ENCODE results near the gene CDHR1. TPM values are rescaled to one million over a fixed set of nuclear protein-coding genes. Genes with fewer than 3 reads are reported as not detected.

CDHR1 gene
- polyA plus RNA-seq, 1 of the 3 experiments (the other 2 are of a cell fraction), result 0.02 TPM

GRCh38 chr10:84205853-84206525 lies 11.7 kb downstream of the CDHR1 start:
- TF ChIP-seq IRF3 (IDR thresholded peaks at IDR 0.05; ENCODE audit: low read depth, low read length) (no peak), CHD2 (IDR thresholded peaks at IDR 0.05; ENCODE audit: low read length, partially characterized antibody) (no peak), EP300 (IDR thresholded peaks at IDR 0.05; ENCODE audit: borderline replicate concordance in 1 of 2, low read depth in 1 of 2, low read length in 1 of 2) (no peak)
- TF ChIP-seq, protein P1, sequence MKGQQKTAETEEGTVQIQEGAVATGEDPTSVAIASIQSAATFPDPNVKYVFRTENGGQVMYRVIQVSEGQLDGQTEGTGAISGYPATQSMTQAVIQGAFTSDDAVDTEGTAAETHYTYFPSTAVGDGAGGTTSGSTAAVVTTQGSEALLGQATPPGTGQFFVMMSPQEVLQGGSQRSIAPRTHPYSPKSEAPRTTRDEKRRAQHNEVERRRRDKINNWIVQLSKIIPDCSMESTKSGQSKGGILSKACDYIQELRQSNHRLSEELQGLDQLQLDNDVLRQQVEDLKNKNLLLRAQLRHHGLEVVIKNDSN (IDR thresholded peaks at IDR 0.05; ENCODE audit: borderline replicate concordance, low read depth), result no peak
- POLR2A ChIA-PET, result no interaction called here
- H3K27me3 ChIP-seq (ENCODE audit: insufficient read depth), result no peaks in the 10 kb centered on the region

DNA sequence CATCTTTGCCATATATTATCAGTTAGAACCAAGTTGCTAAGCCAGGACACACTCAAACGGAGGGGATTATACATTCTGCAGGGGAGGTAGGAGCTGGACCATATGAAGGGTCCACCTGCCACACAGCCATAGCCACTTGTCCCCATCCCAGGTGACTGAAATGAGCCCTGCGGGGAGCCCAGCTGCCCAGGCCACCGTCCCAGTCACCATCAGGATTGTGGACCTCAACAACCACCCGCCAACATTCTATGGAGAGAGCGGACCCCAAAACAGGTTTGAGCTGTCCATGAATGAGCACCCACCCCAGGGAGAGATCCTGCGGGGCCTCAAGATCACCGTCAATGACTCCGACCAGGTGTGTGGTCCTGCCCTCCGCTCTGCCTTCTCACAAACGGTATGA lies 13.7 kb downstream of the CDHR1 start:
- H3K79me2 ChIP-seq (ENCODE audit: insufficient read depth), result no peaks in the 10 kb centered on the region
- POLR2A ChIA-PET, result no interaction called here
- no peaks in the 10 kb centered on the region for H3K9me2 ChIP-seq
- WGBS (ENCODE audit: low lambda C conversion rate), result 31% methylated on average over 6 of the region's 10 CpGs
- no peaks in the 10 kb centered on the region for H3K4me1 ChIP-seq (ENCODE audit: control insufficient read depth in 1 of 2, insufficient read depth in 2 of 2, low read depth in 1 of 2, low read length in 1 of 2)
- H3F3A ChIP-seq (replicated peaks; ENCODE audit: insufficient read depth), result no peaks in the 10 kb centered on the region
- H3K27me3 ChIP-seq (ENCODE audit: insufficient read depth), result no peaks in the 10 kb centered on the region
- no peak overlapping the region for H3K4me3 ChIP-seq (ENCODE audit: low read depth in 2 of 2, low read length in 1 of 2)
- no peak overlapping the region for H3K27ac ChIP-seq (ENCODE audit: low read depth in 2 of 2, low read length in 1 of 2)
- no peaks in the 10 kb centered on the region for H3K9me3 ChIP-seq
- H3K9ac ChIP-seq, result no peak overlapping the region
- H4K20me1 ChIP-seq (ENCODE audit: insufficient read depth), result no peaks in the 10 kb centered on the region
- no peak overlapping the region for H3K4me2 ChIP-seq
- H2AFZ ChIP-seq (ENCODE audit: low read depth), result no peak overlapping the region
- CTCF ChIA-PET, result interaction anchor here (0.8 to 5.6 kb wide), 5 partner anchors 10 to 329 kb away, joined by 3 to 72 read pairs (median 3); no protein-coding TSS in a partner anchor
- H3K36me3 ChIP-seq (replicated peaks in 1 of 2; ENCODE audit: control insufficient read depth in 1 of 2, insufficient read depth in 2 of 2, low read length in 1 of 2), result no peaks in the 10 kb centered on the region
- no peak for DNase-seq
- TF ChIP-seq YY1 (IDR thresholded peaks at IDR 0.05; ENCODE audit: low read depth), result no peak
- TF ChIP-seq TAF1 (IDR thresholded peaks at IDR 0.05; ENCODE audit: borderline replicate concordance, low read depth, low read length), result no peak
- no peak for TF ChIP-seq GATA2 (CRISPR knock-in tag; IDR thresholded peaks at IDR 0.05)
- TF ChIP-seq, protein P2, sequence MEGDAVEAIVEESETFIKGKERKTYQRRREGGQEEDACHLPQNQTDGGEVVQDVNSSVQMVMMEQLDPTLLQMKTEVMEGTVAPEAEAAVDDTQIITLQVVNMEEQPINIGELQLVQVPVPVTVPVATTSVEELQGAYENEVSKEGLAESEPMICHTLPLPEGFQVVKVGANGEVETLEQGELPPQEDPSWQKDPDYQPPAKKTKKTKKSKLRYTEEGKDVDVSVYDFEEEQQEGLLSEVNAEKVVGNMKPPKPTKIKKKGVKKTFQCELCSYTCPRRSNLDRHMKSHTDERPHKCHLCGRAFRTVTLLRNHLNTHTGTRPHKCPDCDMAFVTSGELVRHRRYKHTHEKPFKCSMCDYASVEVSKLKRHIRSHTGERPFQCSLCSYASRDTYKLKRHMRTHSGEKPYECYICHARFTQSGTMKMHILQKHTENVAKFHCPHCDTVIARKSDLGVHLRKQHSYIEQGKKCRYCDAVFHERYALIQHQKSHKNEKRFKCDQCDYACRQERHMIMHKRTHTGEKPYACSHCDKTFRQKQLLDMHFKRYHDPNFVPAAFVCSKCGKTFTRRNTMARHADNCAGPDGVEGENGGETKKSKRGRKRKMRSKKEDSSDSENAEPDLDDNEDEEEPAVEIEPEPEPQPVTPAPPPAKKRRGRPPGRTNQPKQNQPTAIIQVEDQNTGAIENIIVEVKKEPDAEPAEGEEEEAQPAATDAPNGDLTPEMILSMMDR (IDR thresholded peaks at IDR 0.05), result no peak
- no peak for TF ChIP-seq SIN3A (IDR thresholded peaks at IDR 0.05; ENCODE audit: borderline replicate concordance, low read depth, low read length)
- TF ChIP-seq TCF12 (IDR thresholded peaks at IDR 0.05), result no peak
- TF ChIP-seq EZH2phosphoT487 (IDR thresholded peaks at IDR 0.05; ENCODE audit: borderline replicate concordance, low read depth), result no peak
- no peak for TF ChIP-seq RFX5 (IDR thresholded peaks at IDR 0.05; ENCODE audit: low read length)
- no peak for TF ChIP-seq FOSL2 (IDR thresholded peaks at IDR 0.05; ENCODE audit: borderline replicate concordance, low read depth)
- TF ChIP-seq, protein P3, sequence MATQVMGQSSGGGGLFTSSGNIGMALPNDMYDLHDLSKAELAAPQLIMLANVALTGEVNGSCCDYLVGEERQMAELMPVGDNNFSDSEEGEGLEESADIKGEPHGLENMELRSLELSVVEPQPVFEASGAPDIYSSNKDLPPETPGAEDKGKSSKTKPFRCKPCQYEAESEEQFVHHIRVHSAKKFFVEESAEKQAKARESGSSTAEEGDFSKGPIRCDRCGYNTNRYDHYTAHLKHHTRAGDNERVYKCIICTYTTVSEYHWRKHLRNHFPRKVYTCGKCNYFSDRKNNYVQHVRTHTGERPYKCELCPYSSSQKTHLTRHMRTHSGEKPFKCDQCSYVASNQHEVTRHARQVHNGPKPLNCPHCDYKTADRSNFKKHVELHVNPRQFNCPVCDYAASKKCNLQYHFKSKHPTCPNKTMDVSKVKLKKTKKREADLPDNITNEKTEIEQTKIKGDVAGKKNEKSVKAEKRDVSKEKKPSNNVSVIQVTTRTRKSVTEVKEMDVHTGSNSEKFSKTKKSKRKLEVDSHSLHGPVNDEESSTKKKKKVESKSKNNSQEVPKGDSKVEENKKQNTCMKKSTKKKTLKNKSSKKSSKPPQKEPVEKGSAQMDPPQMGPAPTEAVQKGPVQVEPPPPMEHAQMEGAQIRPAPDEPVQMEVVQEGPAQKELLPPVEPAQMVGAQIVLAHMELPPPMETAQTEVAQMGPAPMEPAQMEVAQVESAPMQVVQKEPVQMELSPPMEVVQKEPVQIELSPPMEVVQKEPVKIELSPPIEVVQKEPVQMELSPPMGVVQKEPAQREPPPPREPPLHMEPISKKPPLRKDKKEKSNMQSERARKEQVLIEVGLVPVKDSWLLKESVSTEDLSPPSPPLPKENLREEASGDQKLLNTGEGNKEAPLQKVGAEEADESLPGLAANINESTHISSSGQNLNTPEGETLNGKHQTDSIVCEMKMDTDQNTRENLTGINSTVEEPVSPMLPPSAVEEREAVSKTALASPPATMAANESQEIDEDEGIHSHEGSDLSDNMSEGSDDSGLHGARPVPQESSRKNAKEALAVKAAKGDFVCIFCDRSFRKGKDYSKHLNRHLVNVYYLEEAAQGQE (IDR thresholded peaks at IDR 0.05; ENCODE audit: low read depth, low read length), result no peak
- no peak for TF ChIP-seq RCOR1 (IDR thresholded peaks at IDR 0.05; ENCODE audit: low read length)
- TF ChIP-seq, protein P1 (IDR thresholded peaks at IDR 0.05; ENCODE audit: borderline replicate concordance, low read depth), result no peak
- no peak for TF ChIP-seq NRF1 (IDR thresholded peaks at IDR 0.05; ENCODE audit: low read depth, low read length)

More at GRCh38 chr10:84205853-84206525, 11.7 kb downstream of the CDHR1 start:
- no peak for DNase-seq
- H3K4me3 ChIP-seq (ENCODE audit: low read depth in 2 of 2, low read length in 1 of 2), result peak overlapping the region in 1 of 2 experiments; percentile 17; a peak in 1 of 4 replicates
- no peak overlapping the region for H3K4me2 ChIP-seq
- H3F3A ChIP-seq (replicated peaks; ENCODE audit: insufficient read depth), result no peaks in the 10 kb centered on the region
- WGBS (ENCODE audit: low lambda C conversion rate), result 34% methylated on average over 6 of the region's 6 CpGs
- H3K9me3 ChIP-seq, result no peaks in the 10 kb centered on the region
- H3K4me1 ChIP-seq (ENCODE audit: control insufficient read depth in 1 of 2, insufficient read depth in 2 of 2, low read depth in 1 of 2, low read length in 1 of 2), result no peaks in the 10 kb centered on the region
- no peak overlapping the region for H2AFZ ChIP-seq (ENCODE audit: low read depth)
- no peak overlapping the region for H3K9ac ChIP-seq
- no peaks in the 10 kb centered on the region for H3K9me2 ChIP-seq
- H3K27ac ChIP-seq (ENCODE audit: low read depth in 2 of 2, low read length in 1 of 2), result no peak overlapping the region
- CTCF ChIA-PET, result interaction anchor here (0.7 to 5.6 kb wide), 10 partner anchors 8 to 331 kb away, joined by 3 to 72 read pairs (median 4); partner anchors contain the start of genes CDHR1 and GHITM
- H3K79me2 ChIP-seq (ENCODE audit: insufficient read depth), result no peaks in the 10 kb centered on the region
- H3K36me3 ChIP-seq (replicated peaks in 1 of 2; ENCODE audit: control insufficient read depth in 1 of 2, insufficient read depth in 2 of 2, low read length in 1 of 2), result no peaks in the 10 kb centered on the region
- no peaks in the 10 kb centered on the region for H4K20me1 ChIP-seq (ENCODE audit: insufficient read depth)

All from SK-N-SH (cell line).